Stimulated activated CD4-positive, alpha-beta T cell treated with anti-CD3 and anti-CD28 coated beads, TNF-alpha, amount 100 ng/mL, for 24 hours (primary cell): Measurements from ENCODE around the gene DENND1C.
"Not testable (repeated sequence)": the region's sequence is repeated elsewhere in the genome, so short reads cannot be mapped to it uniquely, and the experiment has no call there.

Experiments
- DNase-seq, 3 experiments: peaks; one replicate each; pipeline ENCODE4 v3.0.0-alpha.2; 2020; ENCODE audit warnings: low read depth in 3 of 3

Gene DENND1C

GRCh38 chr19:6509118-6509971, 27.8 kb upstream of the DENND1C start:
- DNase-seq, result no peak

- DNase-seq, result not testable (repeated sequence)
Observed at GRCh38 chr19:6508028-6508771, 26.6 kb upstream of the DENND1C start.

- no peak for DNase-seq
Observed at GRCh38 chr19:6503407-6504201, 22.0 kb upstream of the DENND1C start.

- DNase-seq, result peak in 1 of 3 experiments; percentile 43
Observed at GRCh38 chr19:6501740-6502648, 20.4 kb upstream of the DENND1C start, which contains the start of gene TUBB4A. Gene TUBB4A, minus strand, starts transcription at chr19:6502309. Its CDS starts 97 bp downstream, at chr19:6502212.

- DNase-seq, result no peak
Observed at GRCh38 chr19:6500837-6501739, 19.5 kb upstream of the DENND1C start.

GRCh38 chr19:6499052-6499790, 17.6 kb upstream of the DENND1C start:
- DNase-seq, result no peak

- no peak for DNase-seq
Observed at GRCh38 chr19:6498294-6499036, 16.9 kb upstream of the DENND1C start.

GRCh38 chr19:6495947-6496346, 14.4 kb upstream of the DENND1C start:
- no peak for DNase-seq

GRCh38 chr19:6494438-6495036, 12.9 kb upstream of the DENND1C start:
- DNase-seq, result no peak

GRCh38 chr19:6491802-6492592, 10.4 kb upstream of the DENND1C start:
- DNase-seq, result no peak

- no peak for DNase-seq
Observed at GRCh38 chr19:6490134-6490533, 8.5 kb upstream of the DENND1C start.

GRCh38 chr19:6489278-6490061, 7.9 kb upstream of the DENND1C start:
- DNase-seq, result no peak

GRCh38 chr19:6484831-6485230, 3.2 kb upstream of the DENND1C start:
- DNase-seq, result no peak

GRCh38 chr19:6484230-6484629, 2.6 kb upstream of the DENND1C start:
- no peak for DNase-seq

- no peak for DNase-seq
Observed at GRCh38 chr19:6483235-6483634, 1.6 kb upstream of the DENND1C start.

- DNase-seq, result no peak
Observed at GRCh38 chr19:6482343-6482686, 728 bp upstream of the DENND1C start.
